GM13977 (cell line): ENCODE results near the gene JAKMIP3.
"Not testable (repeated sequence)": the region's sequence is repeated elsewhere in the genome, so short reads cannot be mapped to it uniquely, and the experiment has no call there.

ENCODE experiments used
- DNase-seq: peaks from one replicate; pipeline ENCODE4 v3.0.0; 2012; ENCODE audit warnings: low spot score
- CTCF ChIP-seq: IDR thresholded peaks from 2 replicates; pipeline ENCODE4 v1.5.1; 2012; ENCODE audit warnings: mild to moderate bottlenecking, control low read depth; ENCODE audit not compliant: insufficient read depth; ENCODE audit errors: extremely low read depth, missing control alignments
- in situ Hi-C: fragments of 300-500 bp; cut with MboI; formaldehyde crosslinking; loops from one replicate; pipeline ENCODE4 v1.12.0; 2022; ENCODE audit warnings: low sequenced_read_pairs, low pct_unique_long_range_greater_than_20kb, mixed read lengths, inconsistent platforms; ENCODE audit not compliant: unreplicated experiment

The JAKMIP3 gene

GRCh38 chr10:132076578-132077081 is 10.9 kb downstream of the JAKMIP3 start:
- no peak for TF ChIP-seq CTCF
- no peak for DNase-seq

GRCh38 chr10:132077091-132077490 is 11.3 kb downstream of the JAKMIP3 start:
- TF ChIP-seq CTCF: no peak
- no peak for DNase-seq
- in situ Hi-C loops: no loop called here

More at GRCh38 chr10:132076578-132077081, 10.9 kb downstream of the JAKMIP3 start:
- in situ Hi-C loops: no loop called here

- in situ Hi-C loops: no loop called here
- DNase-seq: no peak
- no peak for TF ChIP-seq CTCF
These were observed 13.1 kb downstream of the JAKMIP3 start for GRCh38 chr10:132078746-132079345.

- DNase-seq, in situ Hi-C loops: not testable (repeated sequence)
These were observed 18.6 kb downstream of the JAKMIP3 start for GRCh38 chr10:132084384-132084783.

GRCh38 chr10:132093236-132093635 is 27.5 kb downstream of the JAKMIP3 start:
- in situ Hi-C loops: not testable (repeated sequence)

GRCh38 chr10:132094581-132095234 is 29.0 kb downstream of the JAKMIP3 start:
- DNase-seq: no peak
- in situ Hi-C loops: no loop called here
- no peak for TF ChIP-seq CTCF

More at GRCh38 chr10:132093236-132093635, 27.5 kb downstream of the JAKMIP3 start:
- not testable (repeated sequence) for DNase-seq

GRCh38 chr10:132095403-132096113 is 29.8 kb downstream of the JAKMIP3 start:
- in situ Hi-C loops: no loop called here
- no peak for TF ChIP-seq CTCF
- no peak for DNase-seq
